NB4 (cell line): ENCODE measurements around the gene SAMD4A.

Experiments
- POLR2A ChIP-seq: IDR thresholded peaks from 2 replicates; pipeline ENCODE4 v1.6.1; 2011; ENCODE audit warnings: mild to moderate bottlenecking; ENCODE audit not compliant: insufficient read length; ENCODE audit errors: extremely low read depth
- TF ChIP-seq, protein P1 (sequence below): IDR thresholded peaks from one replicate; pipeline ENCODE4 v1.5.1; 2012; ENCODE audit warnings: low read depth, low read length
- TF ChIP-seq, protein P2 (sequence below): IDR thresholded peaks from 2 replicates; pipeline ENCODE4 v1.6.1; 2011; ENCODE audit warnings: low read depth, low read length

DNA sequence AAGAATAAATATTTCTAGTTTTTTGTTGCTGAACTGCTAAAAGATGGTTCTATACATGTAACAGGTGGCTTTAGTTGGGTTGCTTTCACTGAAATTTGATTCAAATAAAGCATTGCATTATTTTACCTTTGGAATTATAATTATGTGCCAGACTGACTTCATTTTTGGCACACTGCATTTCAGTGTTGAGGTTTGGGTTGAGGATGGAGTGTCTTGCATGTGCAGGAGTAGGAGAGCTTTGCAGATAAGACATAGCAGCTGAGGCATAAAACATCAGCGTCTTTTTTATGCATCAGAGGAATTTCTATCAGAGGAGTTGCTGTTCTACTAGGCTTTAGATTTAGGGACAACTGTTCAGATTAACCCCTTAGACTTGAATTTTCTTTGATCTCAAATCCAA is 17.2 kb downstream of the SAMD4A start:
- TF ChIP-seq, protein P1, sequence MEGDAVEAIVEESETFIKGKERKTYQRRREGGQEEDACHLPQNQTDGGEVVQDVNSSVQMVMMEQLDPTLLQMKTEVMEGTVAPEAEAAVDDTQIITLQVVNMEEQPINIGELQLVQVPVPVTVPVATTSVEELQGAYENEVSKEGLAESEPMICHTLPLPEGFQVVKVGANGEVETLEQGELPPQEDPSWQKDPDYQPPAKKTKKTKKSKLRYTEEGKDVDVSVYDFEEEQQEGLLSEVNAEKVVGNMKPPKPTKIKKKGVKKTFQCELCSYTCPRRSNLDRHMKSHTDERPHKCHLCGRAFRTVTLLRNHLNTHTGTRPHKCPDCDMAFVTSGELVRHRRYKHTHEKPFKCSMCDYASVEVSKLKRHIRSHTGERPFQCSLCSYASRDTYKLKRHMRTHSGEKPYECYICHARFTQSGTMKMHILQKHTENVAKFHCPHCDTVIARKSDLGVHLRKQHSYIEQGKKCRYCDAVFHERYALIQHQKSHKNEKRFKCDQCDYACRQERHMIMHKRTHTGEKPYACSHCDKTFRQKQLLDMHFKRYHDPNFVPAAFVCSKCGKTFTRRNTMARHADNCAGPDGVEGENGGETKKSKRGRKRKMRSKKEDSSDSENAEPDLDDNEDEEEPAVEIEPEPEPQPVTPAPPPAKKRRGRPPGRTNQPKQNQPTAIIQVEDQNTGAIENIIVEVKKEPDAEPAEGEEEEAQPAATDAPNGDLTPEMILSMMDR = no peak
- TF ChIP-seq, protein P2, sequence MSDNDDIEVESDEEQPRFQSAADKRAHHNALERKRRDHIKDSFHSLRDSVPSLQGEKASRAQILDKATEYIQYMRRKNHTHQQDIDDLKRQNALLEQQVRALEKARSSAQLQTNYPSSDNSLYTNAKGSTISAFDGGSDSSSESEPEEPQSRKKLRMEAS = no peak
- no peak for TF ChIP-seq POLR2A
